Astrocyte (in vitro differentiated cells and primary cell): ENCODE results near the gene ANKRD63. TPM values are rescaled to one million over a fixed set of nuclear protein-coding genes. Genes with fewer than 3 reads are reported as not detected.

Experiments
- DNase-seq: peaks from one replicate; pipeline ENCODE4 v3.0.0-alpha.2; 2010; ENCODE audit warnings: low read depth
- FAIRE-seq: peaks from 2 replicates; lab custom pipeline; 2011; peaks lifted over from hg19 to GRCh38; lab: Jason Lieb, UNC
- H2AFZ ChIP-seq: 2 replicates; pipeline ENCODE4 v1.6.0; 2012; ENCODE audit warnings: low read depth, low read length, inconsistent platforms
- H3K27ac ChIP-seq: 2 replicates; pipeline ENCODE4 v1.5.1; 2011; ENCODE audit warnings: low read depth, low read length, inconsistent platforms
- H3K27me3 ChIP-seq: 2 replicates; pipeline ENCODE4 v1.6.0; 2011; ENCODE audit warnings: low read length, inconsistent platforms; ENCODE audit not compliant: insufficient read depth
- H3K36me3 ChIP-seq: 2 replicates; pipeline ENCODE4 v1.5.1; 2011; ENCODE audit warnings: low read length, inconsistent platforms; ENCODE audit not compliant: insufficient read depth
- H3K4me1 ChIP-seq: 2 replicates; pipeline ENCODE4 v1.5.1; 2011; ENCODE audit warnings: low read length, inconsistent platforms; ENCODE audit not compliant: insufficient read depth
- H3K4me2 ChIP-seq: 2 replicates; pipeline ENCODE4 v1.6.0; 2012; ENCODE audit warnings: low read length, inconsistent platforms
- H3K4me3 ChIP-seq: 2 replicates; pipeline ENCODE4 v1.5.1; 2011; ENCODE audit warnings: low read depth, mild to moderate bottlenecking, low read length, inconsistent platforms; ENCODE audit not compliant: insufficient read depth
- H3K79me2 ChIP-seq: 2 replicates; pipeline ENCODE4 v1.6.0; 2012; ENCODE audit warnings: mild to moderate bottlenecking, low read length, inconsistent platforms; ENCODE audit not compliant: insufficient read depth
- H3K9ac ChIP-seq: 2 replicates; pipeline ENCODE4 v1.6.0; 2012; ENCODE audit warnings: mild to moderate bottlenecking, low read length, inconsistent platforms
- H3K9me3 ChIP-seq: 2 replicates; pipeline ENCODE4 v1.5.1; 2012; ENCODE audit warnings: low read depth, mild to moderate bottlenecking, low read length, inconsistent platforms; ENCODE audit not compliant: insufficient read depth
- H4K20me1 ChIP-seq: 2 replicates; pipeline ENCODE4 v1.6.0; 2012; ENCODE audit warnings: low read length, inconsistent platforms; ENCODE audit not compliant: insufficient read depth
- H3K27ac Mint-ChIP-seq: one replicate; pipeline ENCODE4 v1.8.0; 2021; ENCODE audit warnings: mild to moderate bottlenecking, mixed read lengths; ENCODE audit not compliant: unreplicated experiment
- H3K27me3 Mint-ChIP-seq: one replicate; pipeline ENCODE4 v1.8.0; 2021; ENCODE audit warnings: low read depth, mixed read lengths; ENCODE audit not compliant: unreplicated experiment
- H3K36me3 Mint-ChIP-seq: one replicate; pipeline ENCODE4 v1.8.0; 2021; ENCODE audit warnings: low read depth, mixed read lengths; ENCODE audit not compliant: unreplicated experiment
- H3K4me1 Mint-ChIP-seq: one replicate; pipeline ENCODE4 v1.8.0; 2021; ENCODE audit warnings: low read depth, mixed read lengths; ENCODE audit not compliant: unreplicated experiment
- H3K4me3 Mint-ChIP-seq: one replicate; pipeline ENCODE4 v1.8.0; 2021; ENCODE audit warnings: mild to moderate bottlenecking, moderate library complexity, mixed read lengths; ENCODE audit not compliant: unreplicated experiment
- H3K9me3 Mint-ChIP-seq: one replicate; pipeline ENCODE4 v1.8.0; 2021; ENCODE audit warnings: mild to moderate bottlenecking, mixed read lengths; ENCODE audit not compliant: unreplicated experiment
- CTCF ChIP-seq: IDR thresholded peaks from 2 replicates; pipeline ENCODE4 v1.5.1; 2011; ENCODE audit warnings: low read depth, mild to moderate bottlenecking, inconsistent platforms, low read length, moderate library complexity; ENCODE audit not compliant: insufficient read depth
- EZH2 ChIP-seq: IDR thresholded peaks from 2 replicates; pipeline ENCODE4 v1.6.1; 2012; ENCODE audit warnings: mild to moderate bottlenecking, low read length, inconsistent platforms; ENCODE audit not compliant: insufficient read depth
- total RNA-seq: library from RNA; stranded (reverse); gene quantifications from 2 replicates; pipeline ENCODE4 v1.2.1, GENCODE V29; 2021

The ANKRD63 gene
- total RNA-seq, 1 donor from 2014 or later, result not detected

GRCh38 chr15:40287968-40288367 lies 5.1 kb upstream of the ANKRD63 start:
- H3K4me3 ChIP-seq, result no peak overlapping the region
- DNase-seq (no peak), FAIRE-seq (no peak)
- peaks cover 2% of the 10 kb centered on the region for H3K36me3 Mint-ChIP-seq
- H3K4me3 Mint-ChIP-seq, result no peak overlapping the region
- no peaks in the 10 kb centered on the region for H4K20me1 ChIP-seq
- TF ChIP-seq CTCF (no peak), EZH2 (no peak)
- H3K36me3 ChIP-seq, result no peaks in the 10 kb centered on the region
- no peak overlapping the region for H3K9ac ChIP-seq
- H3K9me3 Mint-ChIP-seq, result no peaks in the 10 kb centered on the region
- H3K4me1 Mint-ChIP-seq, result peaks cover 18% of the 10 kb centered on the region
- H3K27ac ChIP-seq, result no peak overlapping the region
- peaks cover 23% of the 10 kb centered on the region for H3K27me3 ChIP-seq
- H3K4me2 ChIP-seq, result no peak overlapping the region
- H3K4me1 ChIP-seq, result peaks cover 19% of the 10 kb centered on the region
- no peaks in the 10 kb centered on the region for H3K79me2 ChIP-seq
- H3K9me3 ChIP-seq, result no peaks in the 10 kb centered on the region
- H3K27me3 Mint-ChIP-seq, result peaks cover 41% of the 10 kb centered on the region
- H3K27ac Mint-ChIP-seq, result no peak overlapping the region
- no peak overlapping the region for H2AFZ ChIP-seq

GRCh38 chr15:40287505-40287904 lies 4.6 kb upstream of the ANKRD63 start:
- H3K4me1 ChIP-seq, result peaks cover 19% of the 10 kb centered on the region
- H3K9me3 ChIP-seq, result no peaks in the 10 kb centered on the region
- H3K4me2 ChIP-seq, result no peak overlapping the region
- no peak for FAIRE-seq
- no peak overlapping the region for H2AFZ ChIP-seq
- no peak overlapping the region for H3K9ac ChIP-seq
- no peaks in the 10 kb centered on the region for H3K79me2 ChIP-seq
- no peak overlapping the region for H3K27ac Mint-ChIP-seq
- peaks cover 2% of the 10 kb centered on the region for H3K36me3 Mint-ChIP-seq
- peaks cover 18% of the 10 kb centered on the region for H3K4me1 Mint-ChIP-seq
- no peak for DNase-seq
- peaks cover 38% of the 10 kb centered on the region for H3K27me3 Mint-ChIP-seq
- H3K36me3 ChIP-seq, result no peaks in the 10 kb centered on the region
- no peak overlapping the region for H3K27ac ChIP-seq
- H3K4me3 Mint-ChIP-seq, result no peak overlapping the region
- peaks cover 27% of the 10 kb centered on the region for H3K27me3 ChIP-seq
- H4K20me1 ChIP-seq, result no peaks in the 10 kb centered on the region
- H3K4me3 ChIP-seq, result no peak overlapping the region
- H3K9me3 Mint-ChIP-seq, result no peaks in the 10 kb centered on the region
- TF ChIP-seq CTCF, result no peak
- no peak for TF ChIP-seq EZH2

- Histone ChIP-seq H2AFZ (no peak overlapping the region), H3K4me3 (no peak overlapping the region), H3K79me2 (no peaks in the 10 kb centered on the region), H3K9ac (no peak overlapping the region), H4K20me1 (no peaks in the 10 kb centered on the region), H3K9me3 (no peaks in the 10 kb centered on the region), H3K27me3 (peaks cover 27% of the 10 kb centered on the region), H3K27ac (no peak overlapping the region), H3K36me3 (no peaks in the 10 kb centered on the region), H3K4me1 (peaks cover 25% of the 10 kb centered on the region), H3K4me2 (no peak overlapping the region)
- Mint-ChIP-seq H3K27ac (no peak overlapping the region), H3K4me1 (peaks cover 18% of the 10 kb centered on the region), H3K4me3 (no peak overlapping the region), H3K27me3 (peaks cover 31% of the 10 kb centered on the region), H3K9me3 (no peaks in the 10 kb centered on the region), H3K36me3 (peaks cover 2% of the 10 kb centered on the region)
- FAIRE-seq (no peak), DNase-seq (no peak)
- TF ChIP-seq EZH2, result no peak
- no peak for TF ChIP-seq CTCF
These were observed 3.9 kb upstream of the ANKRD63 start for GRCh38 chr15:40286794-40287193.
